HepG2 (cell line): Measurements from ENCODE around the gene SNN. TPM values are rescaled to one million over a fixed set of nuclear protein-coding genes. Genes with fewer than 3 reads are reported as not detected.

Experiments
- FLYWCH1 ChIP-seq: sonication (generic); formaldehyde crosslinking; IDR thresholded peaks from 2 replicates; pipeline ENCODE4 v1.8.1; 2023; ENCODE audit warnings: mild to moderate bottlenecking, missing genetic modification reagents
- GFI1 ChIP-seq: sonication (generic); formaldehyde crosslinking; IDR thresholded peaks from 2 replicates; pipeline ENCODE4 v1.5.0; 2020; ENCODE audit warnings: missing genetic modification reagents, mild to moderate bottlenecking, borderline replicate concordance
- NFYB ChIP-seq: sonication (generic); formaldehyde crosslinking; IDR thresholded peaks from 2 replicates; pipeline ENCODE4 v1.4.0; 2020; ENCODE audit warnings: missing genetic modification reagents
- ZNF138 ChIP-seq: sonication (generic); formaldehyde crosslinking; IDR thresholded peaks from 2 replicates; pipeline ENCODE4 v1.5.0; 2020; ENCODE audit warnings: mild to moderate bottlenecking, low read depth, missing genetic modification reagents
- ZNF552 ChIP-seq: sonication (generic); formaldehyde crosslinking; IDR thresholded peaks from 2 replicates; pipeline ENCODE4 v1.9.0; 2022; ENCODE audit warnings: missing genetic modification reagents, mild to moderate bottlenecking, borderline replicate concordance
- ZNF792 ChIP-seq: IDR thresholded peaks from 2 replicates; pipeline ENCODE4 v1.6.1; 2016
- ZNF891 ChIP-seq: sonication (generic); formaldehyde crosslinking; IDR thresholded peaks from 2 replicates; pipeline ENCODE4 v1.5.0; 2020; ENCODE audit warnings: mild to moderate bottlenecking, missing genetic modification reagents
- polyA plus RNA-seq, 8 experiments: library from polyadenylated mRNA; depleted of rRNA in 3 of 8; stranded (reverse) in 7 of 8; unstranded in 1 of 8; fragments of >200 nt; fragmentation: Illumina TruSeq in 4 of 8; extraction: Trizol in 4 of 8; gene quantifications; 2 replicates each; pipeline versions ENCODE4 v1.2.1 to v1.2.3, GENCODE V29; 2011 to 2016; ENCODE audit warnings: low read depth in 4 of 8, missing spikeins in 1 of 8, mixed read lengths in 1 of 8; ENCODE audit not compliant: insufficient read depth in 1 of 8
- total RNA-seq, 5 experiments: library from RNA; depleted of rRNA; stranded (reverse); fragments of >200 nt; fragmentation: Illumina TruSeq; extraction: Trizol; gene quantifications; 2 replicates each; pipeline ENCODE4 v1.2.3, GENCODE V29; 2016; ENCODE audit warnings: low read depth in 1 of 5
- TF ChIP-seq, protein P1 (sequence below): sonication (generic); formaldehyde crosslinking; IDR thresholded peaks from 2 replicates; pipeline ENCODE4 v1.4.0; 2020; ENCODE audit warnings: low read depth, missing genetic modification reagents
- TF ChIP-seq, protein P2 (sequence below): sonication (generic); formaldehyde crosslinking; IDR thresholded peaks from 2 replicates; pipeline ENCODE4 v1.4.0; 2020; ENCODE audit warnings: missing genetic modification reagents
- TF ChIP-seq, protein P3 (sequence below): sonication (generic); formaldehyde crosslinking; IDR thresholded peaks from 2 replicates; pipeline ENCODE4 v1.9.0; 2022; ENCODE audit warnings: low read depth, missing genetic modification reagents
- TF ChIP-seq, protein P4 (sequence below): sonication (generic); formaldehyde crosslinking; IDR thresholded peaks from 2 replicates; pipeline ENCODE4 v1.5.0; 2020; ENCODE audit warnings: missing genetic modification reagents, mild to moderate bottlenecking, borderline replicate concordance
- TF ChIP-seq, protein P5 (sequence below): IDR thresholded peaks from 2 replicates; pipeline ENCODE4 v1.6.1; 2016; ENCODE audit warnings: missing biosample characterization, missing genetic modification reagents, low read depth
- TF ChIP-seq, protein P6 (sequence below): sonication (generic); formaldehyde crosslinking; IDR thresholded peaks from 2 replicates; pipeline ENCODE4 v1.4.0; 2020; ENCODE audit warnings: mild to moderate bottlenecking, missing genetic modification reagents

SNN gene
- total and polyA plus RNA-seq, 2 of the 13 experiments (the other 11 are each of a cell fraction or from before 2014, with no cell fraction given): 5.2 to 8.4 TPM

DNA sequence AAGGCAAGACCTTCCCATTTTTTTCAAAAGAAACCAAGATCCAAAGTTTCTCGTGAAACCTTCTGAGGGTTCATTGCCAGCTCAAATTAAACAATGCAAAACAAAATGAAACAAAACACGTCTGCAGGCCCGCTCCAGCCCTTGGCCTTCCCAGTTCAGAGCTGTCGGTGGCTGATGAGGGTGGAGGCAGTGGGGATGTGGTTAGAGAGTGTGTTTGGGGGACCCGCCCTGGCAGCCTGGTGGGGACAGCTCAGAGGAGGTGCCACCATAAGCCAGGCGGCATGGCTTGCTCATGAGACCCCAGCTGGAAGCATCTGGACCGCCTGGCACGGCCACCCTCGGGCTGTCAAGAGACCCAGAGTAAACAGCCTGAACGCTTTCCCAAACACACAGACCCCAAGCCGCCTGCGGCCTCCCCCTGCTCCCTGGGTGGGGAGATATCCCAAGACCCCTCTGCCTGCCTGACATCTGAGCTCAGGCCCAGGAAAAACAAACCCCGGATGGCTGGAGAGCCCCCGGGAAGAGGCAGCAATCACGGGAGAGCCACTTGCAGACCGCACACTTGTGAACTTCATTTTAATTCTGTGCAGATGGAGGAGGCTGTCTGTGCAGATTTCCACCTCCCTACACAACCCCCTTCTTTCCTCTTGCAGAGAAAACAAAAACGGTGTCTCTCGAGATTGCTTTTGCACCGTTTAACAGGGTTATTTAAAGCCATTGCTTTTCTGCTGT, 46.2 kb upstream of the SNN start (continued):
- TF ChIP-seq, protein P1, sequence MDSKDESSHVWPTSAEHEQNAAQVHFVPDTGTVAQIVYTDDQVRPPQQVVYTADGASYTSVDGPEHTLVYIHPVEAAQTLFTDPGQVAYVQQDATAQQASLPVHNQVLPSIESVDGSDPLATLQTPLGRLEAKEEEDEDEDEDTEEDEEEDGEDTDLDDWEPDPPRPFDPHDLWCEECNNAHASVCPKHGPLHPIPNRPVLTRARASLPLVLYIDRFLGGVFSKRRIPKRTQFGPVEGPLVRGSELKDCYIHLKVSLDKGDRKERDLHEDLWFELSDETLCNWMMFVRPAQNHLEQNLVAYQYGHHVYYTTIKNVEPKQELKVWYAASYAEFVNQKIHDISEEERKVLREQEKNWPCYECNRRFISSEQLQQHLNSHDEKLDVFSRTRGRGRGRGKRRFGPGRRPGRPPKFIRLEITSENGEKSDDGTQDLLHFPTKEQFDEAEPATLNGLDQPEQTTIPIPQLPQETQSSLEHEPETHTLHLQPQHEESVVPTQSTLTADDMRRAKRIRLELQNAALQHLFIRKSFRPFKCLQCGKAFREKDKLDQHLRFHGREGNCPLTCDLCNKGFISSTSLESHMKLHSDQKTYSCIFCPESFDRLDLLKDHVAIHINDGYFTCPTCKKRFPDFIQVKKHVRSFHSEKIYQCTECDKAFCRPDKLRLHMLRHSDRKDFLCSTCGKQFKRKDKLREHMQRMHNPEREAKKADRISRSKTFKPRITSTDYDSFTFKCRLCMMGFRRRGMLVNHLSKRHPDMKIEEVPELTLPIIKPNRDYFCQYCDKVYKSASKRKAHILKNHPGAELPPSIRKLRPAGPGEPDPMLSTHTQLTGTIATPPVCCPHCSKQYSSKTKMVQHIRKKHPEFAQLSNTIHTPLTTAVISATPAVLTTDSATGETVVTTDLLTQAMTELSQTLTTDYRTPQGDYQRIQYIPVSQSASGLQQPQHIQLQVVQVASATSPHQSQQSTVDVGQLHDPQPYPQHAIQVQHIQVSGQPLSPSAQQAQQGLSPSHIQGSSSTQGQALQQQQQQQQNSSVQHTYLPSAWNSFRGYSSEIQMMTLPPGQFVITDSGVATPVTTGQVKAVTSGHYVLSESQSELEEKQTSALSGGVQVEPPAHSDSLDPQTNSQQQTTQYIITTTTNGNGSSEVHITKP (CRISPR knock-in tag): no peak
- TF ChIP-seq ZNF792 (no peak; the same call in 1 of the 2 replicates), ZNF891 (CRISPR knock-in tag) (peak; percentile 30; the same call in 1 of the 2 replicates), NFYB (no peak), FLYWCH1 (CRISPR knock-in tag) (no peak), ZNF552 (no peak), GFI1 (no peak), ZNF138 (CRISPR knock-in tag) (no peak)
- TF ChIP-seq, protein P2, sequence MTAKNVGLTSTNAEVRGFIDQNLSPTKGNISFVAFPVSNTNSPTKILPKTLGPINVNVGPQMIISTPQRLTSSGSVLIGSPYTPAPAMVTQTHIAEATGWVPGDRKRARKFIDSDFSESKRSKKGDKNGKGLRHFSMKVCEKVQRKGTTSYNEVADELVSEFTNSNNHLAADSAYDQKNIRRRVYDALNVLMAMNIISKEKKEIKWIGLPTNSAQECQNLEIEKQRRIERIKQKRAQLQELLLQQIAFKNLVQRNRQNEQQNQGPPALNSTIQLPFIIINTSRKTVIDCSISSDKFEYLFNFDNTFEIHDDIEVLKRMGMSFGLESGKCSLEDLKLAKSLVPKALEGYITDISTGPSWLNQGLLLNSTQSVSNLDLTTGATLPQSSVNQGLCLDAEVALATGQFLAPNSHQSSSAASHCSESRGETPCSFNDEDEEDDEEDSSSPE (CRISPR knock-in tag): no peak
- TF ChIP-seq, protein P3, sequence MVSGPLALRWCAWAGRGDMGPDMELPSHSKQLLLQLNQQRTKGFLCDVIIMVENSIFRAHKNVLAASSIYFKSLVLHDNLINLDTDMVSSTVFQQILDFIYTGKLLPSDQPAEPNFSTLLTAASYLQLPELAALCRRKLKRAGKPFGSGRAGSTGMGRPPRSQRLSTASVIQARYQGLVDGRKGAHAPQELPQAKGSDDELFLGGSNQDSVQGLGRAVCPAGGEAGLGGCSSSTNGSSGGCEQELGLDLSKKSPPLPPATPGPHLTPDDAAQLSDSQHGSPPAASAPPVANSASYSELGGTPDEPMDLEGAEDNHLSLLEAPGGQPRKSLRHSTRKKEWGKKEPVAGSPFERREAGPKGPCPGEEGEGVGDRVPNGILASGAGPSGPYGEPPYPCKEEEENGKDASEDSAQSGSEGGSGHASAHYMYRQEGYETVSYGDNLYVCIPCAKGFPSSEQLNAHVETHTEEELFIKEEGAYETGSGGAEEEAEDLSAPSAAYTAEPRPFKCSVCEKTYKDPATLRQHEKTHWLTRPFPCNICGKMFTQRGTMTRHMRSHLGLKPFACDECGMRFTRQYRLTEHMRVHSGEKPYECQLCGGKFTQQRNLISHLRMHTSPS (CRISPR knock-in tag): no peak
- TF ChIP-seq, protein P4, sequence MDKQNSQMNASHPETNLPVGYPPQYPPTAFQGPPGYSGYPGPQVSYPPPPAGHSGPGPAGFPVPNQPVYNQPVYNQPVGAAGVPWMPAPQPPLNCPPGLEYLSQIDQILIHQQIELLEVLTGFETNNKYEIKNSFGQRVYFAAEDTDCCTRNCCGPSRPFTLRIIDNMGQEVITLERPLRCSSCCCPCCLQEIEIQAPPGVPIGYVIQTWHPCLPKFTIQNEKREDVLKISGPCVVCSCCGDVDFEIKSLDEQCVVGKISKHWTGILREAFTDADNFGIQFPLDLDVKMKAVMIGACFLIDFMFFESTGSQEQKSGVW (CRISPR knock-in tag): no peak
- TF ChIP-seq, protein P5, sequence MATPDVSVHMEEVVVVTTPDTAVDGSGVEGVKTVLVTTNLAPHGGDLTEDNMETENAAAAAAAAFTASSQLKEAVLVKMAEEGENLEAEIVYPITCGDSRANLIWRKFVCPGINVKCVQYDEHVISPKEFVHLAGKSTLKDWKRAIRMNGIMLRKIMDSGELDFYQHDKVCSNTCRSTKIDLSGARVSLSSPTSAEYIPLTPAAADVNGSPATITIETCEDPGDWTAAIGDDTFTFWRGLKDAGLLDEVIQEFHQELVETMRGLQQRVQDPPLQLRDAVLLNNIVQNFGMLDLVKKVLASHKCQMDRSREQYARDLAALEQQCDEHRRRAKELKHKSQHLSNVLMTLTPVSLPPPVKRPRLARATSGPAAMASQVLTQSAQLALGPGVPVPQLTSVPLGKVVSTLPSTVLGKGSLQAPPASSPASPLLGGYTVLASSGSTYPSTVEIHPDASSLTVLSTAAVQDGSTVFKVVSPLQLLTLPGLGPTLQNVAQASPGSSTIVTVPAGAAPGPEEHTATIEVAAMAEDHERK: no peak
- TF ChIP-seq, protein P6, sequence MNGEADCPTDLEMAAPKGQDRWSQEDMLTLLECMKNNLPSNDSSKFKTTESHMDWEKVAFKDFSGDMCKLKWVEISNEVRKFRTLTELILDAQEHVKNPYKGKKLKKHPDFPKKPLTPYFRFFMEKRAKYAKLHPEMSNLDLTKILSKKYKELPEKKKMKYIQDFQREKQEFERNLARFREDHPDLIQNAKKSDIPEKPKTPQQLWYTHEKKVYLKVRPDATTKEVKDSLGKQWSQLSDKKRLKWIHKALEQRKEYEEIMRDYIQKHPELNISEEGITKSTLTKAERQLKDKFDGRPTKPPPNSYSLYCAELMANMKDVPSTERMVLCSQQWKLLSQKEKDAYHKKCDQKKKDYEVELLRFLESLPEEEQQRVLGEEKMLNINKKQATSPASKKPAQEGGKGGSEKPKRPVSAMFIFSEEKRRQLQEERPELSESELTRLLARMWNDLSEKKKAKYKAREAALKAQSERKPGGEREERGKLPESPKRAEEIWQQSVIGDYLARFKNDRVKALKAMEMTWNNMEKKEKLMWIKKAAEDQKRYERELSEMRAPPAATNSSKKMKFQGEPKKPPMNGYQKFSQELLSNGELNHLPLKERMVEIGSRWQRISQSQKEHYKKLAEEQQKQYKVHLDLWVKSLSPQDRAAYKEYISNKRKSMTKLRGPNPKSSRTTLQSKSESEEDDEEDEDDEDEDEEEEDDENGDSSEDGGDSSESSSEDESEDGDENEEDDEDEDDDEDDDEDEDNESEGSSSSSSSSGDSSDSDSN: peak; percentile 37; the same call in 1 of the 2 replicates
